Stimulated activated CD4-positive, alpha-beta T cell treated with anti-CD3 and anti-CD28 coated beads, Interleukin-4, amount 100 ng/mL, for 48 hours (primary cell): Measurements from ENCODE around the gene EEPD1.
"Not testable (repeated sequence)": the region's sequence is repeated elsewhere in the genome, so short reads cannot be mapped to it uniquely, and the experiment has no call there.

Experiments used
- DNase-seq, 2 donors: peaks; one replicate each; pipeline ENCODE4 v3.0.0-alpha.2; 2020; ENCODE audit warnings: low read depth in 2 of 2

EEPD1 gene

GRCh38 chr7:36128448-36129047 lies 24.5 kb upstream of the EEPD1 start:
- no peak for DNase-seq

GRCh38 chr7:36129048-36129534 lies 24.0 kb upstream of the EEPD1 start:
- no peak for DNase-seq

GRCh38 chr7:36130236-36130945 lies 22.7 kb upstream of the EEPD1 start:
- DNase-seq, result no peak

- DNase-seq, result no peak
Measured at GRCh38 chr7:36131026-36131425, 22.0 kb upstream of the EEPD1 start.

- DNase-seq, result no peak
Measured at GRCh38 chr7:36131499-36131898, 21.6 kb upstream of the EEPD1 start.

GRCh38 chr7:36132012-36132411 lies 21.0 kb upstream of the EEPD1 start:
- DNase-seq, result no peak

GRCh38 chr7:36135700-36136099 lies 17.4 kb upstream of the EEPD1 start:
- DNase-seq, result no peak

- no peak for DNase-seq
Measured at GRCh38 chr7:36137258-36137657, 15.8 kb upstream of the EEPD1 start.

- DNase-seq, result no peak
Measured at GRCh38 chr7:36137754-36138153, 15.3 kb upstream of the EEPD1 start.

GRCh38 chr7:36138209-36138608 lies 14.8 kb upstream of the EEPD1 start:
- no peak for DNase-seq

GRCh38 chr7:36141351-36141750 lies 11.7 kb upstream of the EEPD1 start:
- no peak for DNase-seq

GRCh38 chr7:36141850-36142249 lies 11.2 kb upstream of the EEPD1 start:
- no peak for DNase-seq

- no peak for DNase-seq
Measured at GRCh38 chr7:36144189-36144588, 8.9 kb upstream of the EEPD1 start.

- DNase-seq, result no peak
Measured at GRCh38 chr7:36145686-36146085, 7.4 kb upstream of the EEPD1 start.

- DNase-seq, result no peak
Measured at GRCh38 chr7:36147361-36147760, 5.7 kb upstream of the EEPD1 start.

GRCh38 chr7:36148422-36149065 lies 4.5 kb upstream of the EEPD1 start:
- no peak for DNase-seq

- not testable (repeated sequence) for DNase-seq
Measured at GRCh38 chr7:36149240-36149639, 3.8 kb upstream of the EEPD1 start.

- no peak for DNase-seq
Measured at GRCh38 chr7:36149694-36150452, 3.2 kb upstream of the EEPD1 start.

- no peak for DNase-seq
Measured at GRCh38 chr7:36151921-36152755, 916 bp upstream of the EEPD1 start.

- DNase-seq, result no peak
Measured at GRCh38 chr7:36153571-36154097, 580 bp downstream of the EEPD1 start.
